Inferior parietal cortex (tissue), 1 donor: ENCODE data around the gene DCAF15.

Experiments
- DNase-seq: peaks from one replicate; pipeline ENCODE4 v3.0.0-alpha.2; 2016; ENCODE audit errors: extremely low spot score

DCAF15 gene

DNA sequence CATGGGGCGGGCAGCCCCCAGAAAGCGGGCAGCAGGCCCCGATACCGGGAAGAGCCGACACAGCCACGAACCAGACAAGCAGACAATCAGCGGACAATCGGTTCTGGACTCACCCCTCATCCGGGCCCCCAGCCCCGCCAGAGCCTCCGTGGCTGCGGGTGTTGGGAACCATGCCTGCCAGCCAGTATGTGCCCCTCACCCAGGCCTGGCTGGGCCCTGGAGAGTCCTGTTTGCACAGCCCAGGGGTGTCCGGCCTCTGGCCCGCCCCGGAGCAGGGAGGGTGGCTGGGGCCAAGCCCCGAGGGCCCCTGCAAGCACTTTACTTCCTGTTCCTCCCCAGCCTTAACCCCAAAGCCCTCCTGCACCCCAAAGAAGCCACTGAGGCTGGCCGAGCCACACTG lies 21.9 kb upstream of the DCAF15 start:
- no peak for DNase-seq

DNA sequence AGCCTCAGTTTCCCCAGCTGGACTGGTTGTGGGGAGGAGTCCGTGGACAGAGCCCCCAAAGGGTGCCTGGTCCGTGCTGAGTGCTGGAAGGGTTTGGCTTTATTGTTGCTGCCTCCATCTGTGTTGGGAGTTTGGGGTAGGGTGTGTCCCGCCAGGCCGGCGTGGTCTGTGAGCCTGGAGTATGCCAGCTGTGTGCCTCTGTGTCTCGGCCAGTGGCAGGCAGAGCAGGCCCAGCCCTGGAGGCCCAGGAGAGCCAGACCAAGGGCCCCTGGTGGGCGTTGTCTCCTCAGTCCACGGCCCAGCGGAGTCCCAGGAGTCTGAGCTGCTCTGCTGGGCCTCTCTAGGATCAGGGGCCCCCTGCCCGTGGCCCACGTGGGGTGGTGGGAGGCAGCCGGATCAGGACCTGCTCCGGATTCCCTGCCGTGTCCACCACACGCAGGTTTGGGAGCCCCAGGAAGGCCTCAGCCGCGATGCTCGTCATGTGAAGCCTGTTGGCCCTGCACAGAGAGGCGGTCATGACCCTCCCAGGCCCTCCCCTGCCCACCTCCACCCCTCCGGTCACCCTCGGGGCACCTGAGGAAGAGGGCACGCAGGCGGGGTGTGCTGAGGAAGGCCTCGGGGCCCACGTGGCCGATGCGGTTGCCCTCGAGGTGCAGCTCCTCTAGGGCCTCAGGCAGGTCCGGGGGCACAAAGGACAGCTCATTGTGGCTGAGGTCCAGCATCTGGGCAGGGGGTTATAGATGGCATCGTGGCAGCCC lies 20.7 kb upstream of the DCAF15 start:
- DNase-seq, result no peak

DNA sequence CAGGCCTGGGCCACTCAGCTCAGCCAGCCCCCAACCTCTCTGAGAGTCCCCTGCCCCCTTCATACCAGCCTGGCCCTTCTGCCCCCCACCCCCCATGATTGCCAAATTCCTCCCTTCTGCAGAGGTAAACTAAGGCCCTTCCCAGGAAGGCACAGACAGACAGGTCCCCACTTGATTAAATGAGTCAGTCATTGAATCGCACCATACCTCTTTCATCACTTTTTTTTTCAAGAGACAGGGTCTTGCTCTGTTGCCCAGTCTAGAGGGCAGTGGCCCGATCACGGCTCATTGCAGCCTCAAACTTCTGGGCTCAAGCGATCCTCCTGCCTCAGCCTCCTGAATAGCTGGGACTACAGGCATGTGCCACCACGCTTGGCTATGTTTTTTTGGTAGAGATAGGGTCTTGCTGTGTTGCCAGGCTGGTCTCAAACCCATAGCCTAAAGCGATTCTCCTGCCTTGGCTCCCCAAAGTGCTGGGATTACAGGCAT lies 20.1 kb upstream of the DCAF15 start:
- DNase-seq, result no peak

DNA sequence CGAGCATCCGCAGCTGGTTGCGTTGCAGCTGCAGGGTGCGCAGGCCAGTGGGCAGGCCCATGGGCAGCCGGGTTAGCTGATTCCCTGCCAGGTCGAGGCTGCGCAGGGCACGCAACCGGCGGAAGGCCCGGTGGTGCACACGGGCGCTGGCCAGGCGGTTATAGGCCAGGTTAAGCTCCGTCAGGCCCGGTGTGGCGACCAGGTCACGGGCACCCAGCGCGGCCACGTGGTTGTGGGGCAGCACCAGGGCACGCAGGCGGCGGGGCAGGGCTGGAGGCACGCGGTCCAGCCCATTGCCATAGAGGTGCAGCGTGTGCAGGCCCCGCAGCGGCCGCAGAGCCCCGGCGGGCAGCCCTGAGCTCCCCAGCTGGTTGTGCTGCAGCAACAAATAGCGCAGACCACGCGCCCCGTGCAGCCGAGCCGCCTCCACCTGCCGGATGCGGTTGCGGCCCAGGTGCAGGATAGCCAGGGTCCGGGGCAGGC lies 19.4 kb upstream of the DCAF15 start:
- no peak for DNase-seq

DNA sequence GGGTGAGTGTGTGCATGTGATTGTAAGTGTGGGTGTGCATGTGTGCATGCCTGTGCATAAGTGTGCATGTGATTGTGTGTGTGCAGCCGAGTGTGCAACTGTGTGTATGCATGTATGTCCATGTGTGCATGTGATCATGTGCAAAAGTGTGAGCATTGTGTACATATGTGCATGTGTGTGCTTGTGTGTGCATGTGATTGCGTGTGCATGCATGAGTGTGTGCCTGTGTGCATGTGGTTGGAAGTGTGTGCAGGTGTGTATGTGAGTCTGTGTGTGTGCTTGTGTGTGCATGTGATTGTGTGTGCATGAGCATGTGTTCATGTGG lies 17.6 kb upstream of the DCAF15 start:
- DNase-seq, result no peak

DNA sequence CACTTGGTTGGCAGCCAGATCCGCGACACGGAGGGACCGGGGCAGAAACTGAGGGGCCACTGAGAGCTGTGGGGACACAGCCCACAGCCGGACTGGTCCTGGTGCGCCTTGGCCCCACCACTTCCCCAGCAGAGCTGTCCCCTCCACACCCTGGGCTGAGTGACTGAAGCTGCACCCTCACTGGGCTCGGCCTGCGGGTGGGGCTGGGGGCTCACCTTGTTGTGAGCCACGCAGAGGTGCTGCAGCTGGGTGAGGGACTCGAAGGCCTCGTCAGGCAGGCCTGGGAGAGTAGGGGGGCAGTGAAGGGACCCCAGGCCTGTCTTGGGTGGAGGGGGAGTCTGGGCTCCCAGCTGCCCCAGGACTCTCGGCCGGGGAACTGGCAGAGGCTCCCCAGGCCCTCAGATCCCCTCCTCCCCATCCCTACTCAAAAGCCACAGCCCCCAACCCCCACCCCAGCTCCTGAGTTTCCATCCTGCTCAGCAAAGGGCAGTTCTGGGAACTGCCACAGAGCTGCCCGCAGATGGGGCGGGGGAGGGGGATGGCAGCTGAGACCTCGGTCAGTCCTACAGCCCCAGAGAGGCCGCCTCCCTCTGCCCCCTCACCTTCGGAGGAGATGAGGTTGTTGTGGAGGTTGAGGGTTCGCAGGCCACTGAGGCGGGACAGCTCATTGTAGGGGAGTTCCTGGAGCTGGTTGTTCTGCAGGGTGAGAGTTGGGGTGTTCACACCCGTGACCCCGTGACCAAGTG lies 16.4 kb upstream of the DCAF15 start:
- no peak for DNase-seq

DNA sequence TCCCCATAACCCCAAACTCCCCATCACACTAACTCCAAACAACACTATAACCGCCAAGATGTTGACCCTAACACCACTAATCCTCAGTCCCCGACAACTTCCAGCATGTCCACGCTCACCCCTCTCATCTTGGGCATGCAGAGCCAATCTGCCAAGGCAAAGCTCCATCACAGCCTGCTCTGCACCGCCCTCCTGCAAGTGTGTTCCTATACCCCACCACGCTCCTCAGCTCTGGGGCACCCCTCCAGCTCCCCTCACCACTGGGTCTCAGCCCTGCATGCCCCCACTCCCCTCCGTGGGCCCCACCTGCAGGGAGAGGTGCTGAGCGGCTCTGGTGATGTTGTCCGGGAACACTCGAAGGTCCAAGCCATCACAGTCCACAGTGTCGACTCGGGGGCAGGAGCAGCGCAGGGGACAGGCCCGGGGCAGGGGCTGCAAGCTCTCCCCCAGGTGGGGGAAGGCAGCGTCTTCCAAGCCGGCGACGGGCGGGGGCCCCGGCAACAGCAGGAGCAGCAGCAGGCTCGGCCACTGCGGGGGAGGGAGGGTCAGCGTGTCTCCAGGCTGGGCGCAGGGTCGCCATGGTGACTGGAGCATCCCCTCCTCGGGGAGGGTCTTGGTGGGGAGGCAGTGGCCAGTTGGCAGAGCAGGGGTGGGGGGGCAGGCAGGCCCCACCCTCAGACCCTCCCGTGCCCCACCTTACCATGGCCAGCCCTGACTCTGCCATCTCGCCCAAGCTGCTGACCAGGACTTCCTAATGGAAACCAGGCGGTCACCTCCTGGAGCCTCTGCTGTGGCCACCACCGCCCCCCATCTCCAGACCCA lies 14.6 kb upstream of the DCAF15 start:
- no peak for DNase-seq

DNA sequence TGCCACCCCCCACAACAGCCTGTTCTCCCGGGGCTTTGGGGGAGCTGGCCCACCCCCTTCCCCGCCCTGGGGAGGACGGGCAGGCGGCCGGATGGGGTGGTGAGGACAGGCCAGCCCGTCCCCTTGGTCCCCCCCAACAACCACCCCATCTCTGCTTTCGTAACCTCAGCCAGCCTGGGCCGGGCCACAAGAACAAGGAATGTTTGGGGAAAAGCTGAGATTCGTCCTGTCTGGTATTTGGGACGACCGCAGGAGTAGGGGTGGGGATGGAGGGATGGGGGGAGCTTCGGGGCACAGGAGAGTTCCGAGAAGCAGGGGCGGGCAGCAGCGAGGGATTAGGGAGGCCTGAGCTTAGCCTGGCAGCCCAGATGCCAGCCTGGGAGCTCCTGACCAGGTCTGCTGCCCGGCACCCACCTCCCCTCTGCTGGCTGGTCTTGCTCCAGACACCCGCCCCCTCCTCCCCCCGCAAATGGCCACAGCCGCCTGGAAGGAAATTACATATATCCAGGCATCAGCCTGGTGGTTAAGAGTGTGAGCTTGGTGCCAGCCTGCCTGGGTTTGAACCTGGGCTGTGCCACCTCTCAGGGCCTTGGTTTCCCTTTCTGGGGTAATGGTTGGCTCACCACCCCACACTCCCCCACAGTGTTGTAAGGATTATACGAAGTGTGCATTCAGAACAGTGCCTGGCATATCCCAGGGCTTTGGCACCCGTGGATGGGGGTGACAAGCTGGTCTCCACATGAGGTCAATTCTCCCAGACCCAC lies 13.8 kb upstream of the DCAF15 start, which contains the start of gene PODNL1:
PODNL1 (minus strand) TSS at position 117 of the 764 bp plus-strand sequence. CDS start 236 bp downstream, outside the sequence.
- no peak for DNase-seq

DNA sequence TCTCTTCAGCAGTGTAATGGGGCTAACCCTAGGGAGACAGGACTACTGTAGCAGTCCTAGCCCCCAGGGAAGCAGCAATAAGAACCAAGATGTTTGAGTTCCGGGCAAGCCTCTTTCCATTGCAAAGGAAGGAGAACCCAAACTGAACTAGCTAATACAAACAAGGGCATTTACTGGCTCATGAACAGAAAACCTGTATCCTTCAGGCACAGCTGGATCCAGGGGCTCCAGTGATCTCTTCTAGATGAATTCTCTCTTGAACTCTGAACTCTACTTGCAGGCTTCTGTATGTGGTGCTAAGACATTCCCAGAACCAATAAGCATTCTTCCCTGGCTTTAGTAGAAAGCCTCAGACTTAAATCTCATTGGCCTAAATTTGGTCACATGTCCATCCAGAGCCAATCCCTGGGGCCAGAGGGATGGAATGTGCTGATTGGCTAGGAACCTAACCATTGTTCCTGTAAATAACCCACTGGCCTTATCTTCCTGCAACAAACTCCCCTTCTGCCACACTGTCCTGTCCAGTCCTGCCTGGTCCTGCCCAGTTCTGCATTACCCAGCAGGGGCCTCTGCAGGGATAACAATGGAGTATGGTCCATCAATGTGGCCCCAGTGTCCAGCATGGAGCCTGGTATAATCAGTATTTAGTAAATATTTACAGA lies 10.2 kb upstream of the DCAF15 start:
- no peak for DNase-seq

DNA sequence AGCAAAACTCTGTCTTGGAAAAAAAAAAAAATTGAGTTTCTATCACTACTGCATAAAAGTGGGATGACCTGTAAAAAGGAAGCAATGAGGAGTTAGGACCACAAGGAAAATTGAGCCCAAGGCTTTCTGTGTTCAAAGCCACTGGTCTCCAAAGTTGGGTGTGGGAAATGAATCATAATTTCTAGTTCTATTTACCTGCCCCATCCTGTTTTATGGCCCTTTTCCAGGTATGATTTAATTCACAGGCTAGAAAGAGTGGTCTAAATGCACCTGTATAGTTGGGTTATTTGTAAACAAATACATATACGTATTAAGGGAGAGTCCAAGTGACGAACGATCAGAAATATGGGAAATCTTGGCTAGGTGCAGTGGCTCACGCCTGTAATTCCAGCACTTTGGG lies 5.9 kb upstream of the DCAF15 start:
- DNase-seq, result no peak

DNA sequence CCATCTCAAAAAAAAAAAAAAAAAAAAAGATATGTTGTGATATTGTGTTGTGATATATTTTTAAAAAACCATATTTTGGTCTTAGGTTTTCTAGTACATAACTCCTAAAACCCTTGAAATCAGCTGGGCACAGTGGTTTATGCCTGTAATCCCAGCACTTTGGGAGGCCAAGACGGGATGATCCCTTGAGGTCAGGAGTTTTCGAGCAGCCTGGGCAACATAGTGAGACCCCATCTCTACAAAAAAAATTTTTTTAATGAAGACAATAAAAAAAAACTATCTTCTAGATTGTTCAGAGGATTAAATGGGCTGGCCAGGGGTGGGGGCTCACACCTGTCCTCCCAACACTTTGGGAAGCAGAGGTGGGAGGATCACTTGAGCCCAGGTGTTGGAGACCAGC lies 1.3 kb upstream of the DCAF15 start:
- no peak for DNase-seq

DNA sequence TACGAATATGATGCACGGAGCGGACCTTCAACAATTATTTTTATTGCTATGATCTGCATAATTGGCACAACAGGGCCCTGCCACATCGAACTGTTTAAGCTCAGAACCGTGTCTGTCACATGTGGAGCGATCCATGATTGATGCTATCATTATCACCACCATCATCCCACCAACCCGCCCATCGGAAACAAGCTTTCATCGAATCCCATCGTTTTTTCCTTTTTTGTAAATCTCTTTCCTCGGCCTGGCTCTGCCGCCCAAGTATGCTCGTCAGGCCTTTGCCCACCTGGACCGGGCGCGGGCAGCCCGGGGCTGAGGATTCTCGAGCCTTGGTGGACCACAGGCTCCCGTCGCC lies 533 bp upstream of the DCAF15 start:
- DNase-seq, result no peak

DNA sequence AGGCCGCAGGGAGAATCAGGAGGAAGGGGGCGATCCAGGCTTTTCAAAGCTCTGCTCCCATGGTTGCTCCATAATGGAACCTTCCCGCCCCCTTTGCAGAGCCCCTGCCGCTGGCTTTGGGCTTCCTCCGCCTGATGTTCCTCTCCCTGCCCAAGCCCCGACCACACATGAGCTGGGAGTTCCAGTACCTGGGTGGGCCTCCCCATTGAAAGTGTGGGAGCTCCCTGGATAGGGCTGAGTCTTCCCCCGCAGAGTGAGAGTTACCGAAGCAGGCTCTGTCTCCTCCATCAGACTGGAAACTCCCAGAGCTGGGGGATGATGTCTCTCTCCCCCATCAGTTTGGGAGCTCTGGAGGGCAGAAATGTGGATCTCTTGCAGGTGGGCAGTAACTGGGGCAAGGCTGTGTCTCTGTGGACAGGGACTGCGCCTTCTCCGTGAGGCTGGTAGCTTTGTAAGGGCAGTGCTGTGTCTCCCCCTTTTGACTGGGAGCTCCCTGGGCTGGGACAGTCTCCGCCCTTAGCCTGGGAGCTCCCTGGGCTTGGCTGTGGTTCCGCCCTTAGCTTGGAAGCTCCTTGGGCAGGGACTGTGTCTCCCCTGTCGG lies 722 bp downstream of the DCAF15 start:
- DNase-seq, result no peak

DNA sequence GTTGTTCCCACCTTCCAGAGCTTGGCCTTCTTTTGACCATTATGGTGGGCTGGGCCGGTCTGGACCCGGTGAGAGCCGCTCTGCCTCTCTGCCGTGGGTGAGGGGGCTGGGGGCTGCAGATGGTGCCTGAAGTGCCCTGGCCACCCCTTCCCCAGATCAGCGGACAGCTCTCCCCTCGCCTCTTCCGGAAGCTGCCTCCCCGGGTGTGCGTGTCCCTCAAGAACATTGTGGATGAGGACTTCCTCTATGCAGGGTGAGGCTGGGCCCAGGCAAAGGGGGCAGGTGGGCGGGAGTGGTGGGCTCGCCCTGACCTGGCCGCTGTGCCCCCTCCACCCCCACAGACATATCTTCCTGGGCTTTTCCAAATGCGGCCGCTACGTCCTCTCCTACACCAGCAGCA lies 1.9 kb downstream of the DCAF15 start:
- DNase-seq, result no peak

DNA sequence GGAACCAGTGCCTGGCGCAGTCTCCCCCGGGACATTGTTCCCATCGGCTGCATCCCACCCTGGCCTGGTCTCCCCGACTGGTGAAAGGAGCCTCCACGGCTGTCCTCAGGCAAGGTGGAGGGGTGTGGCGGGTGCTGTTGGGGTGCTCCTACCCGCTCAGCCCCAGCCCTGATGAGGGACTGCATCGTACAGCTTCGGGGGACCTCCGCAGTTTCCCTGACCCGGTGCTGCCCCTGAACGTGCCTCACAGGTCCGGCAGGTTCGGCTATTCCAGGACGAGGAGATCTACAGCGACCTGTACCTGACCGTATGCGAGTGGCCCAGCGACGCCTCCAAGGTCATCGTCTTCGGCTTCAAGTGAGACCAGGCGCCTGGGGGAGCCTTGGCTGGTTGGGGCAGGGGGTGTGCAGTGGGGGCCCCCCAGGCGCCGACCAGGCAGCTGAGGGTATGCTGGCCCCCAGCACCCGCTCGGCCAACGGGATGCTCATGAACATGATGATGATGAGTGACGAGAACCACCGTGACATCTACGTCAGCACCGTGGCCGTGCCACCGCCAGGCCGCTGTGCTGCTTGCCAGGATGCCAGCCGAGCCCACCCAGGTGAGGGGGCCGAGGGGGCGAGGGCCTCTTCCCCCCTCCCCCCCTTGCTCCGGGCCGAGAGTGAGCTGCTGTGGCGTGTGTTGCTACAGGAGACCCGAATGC lies 3.5 kb downstream of the DCAF15 start:
- DNase-seq, result no peak

DNA sequence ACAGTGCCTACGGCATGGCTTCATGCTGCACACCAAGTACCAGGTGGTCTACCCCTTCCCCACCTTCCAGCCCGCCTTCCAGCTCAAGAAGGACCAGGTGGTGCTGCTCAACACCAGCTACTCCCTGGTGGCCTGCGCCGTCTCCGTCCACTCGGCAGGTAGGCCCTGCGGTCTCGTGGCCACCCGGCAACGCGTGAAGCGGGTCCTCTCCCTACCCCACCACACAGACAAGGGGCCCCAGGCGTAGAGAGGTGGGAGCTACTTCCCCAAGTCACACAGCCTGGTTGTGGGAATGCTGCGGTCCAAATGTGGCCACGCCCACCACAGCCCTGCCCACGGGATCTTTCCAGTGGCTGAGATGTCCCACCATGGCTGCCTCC lies 4.0 kb downstream of the DCAF15 start:
- no peak for DNase-seq

DNA sequence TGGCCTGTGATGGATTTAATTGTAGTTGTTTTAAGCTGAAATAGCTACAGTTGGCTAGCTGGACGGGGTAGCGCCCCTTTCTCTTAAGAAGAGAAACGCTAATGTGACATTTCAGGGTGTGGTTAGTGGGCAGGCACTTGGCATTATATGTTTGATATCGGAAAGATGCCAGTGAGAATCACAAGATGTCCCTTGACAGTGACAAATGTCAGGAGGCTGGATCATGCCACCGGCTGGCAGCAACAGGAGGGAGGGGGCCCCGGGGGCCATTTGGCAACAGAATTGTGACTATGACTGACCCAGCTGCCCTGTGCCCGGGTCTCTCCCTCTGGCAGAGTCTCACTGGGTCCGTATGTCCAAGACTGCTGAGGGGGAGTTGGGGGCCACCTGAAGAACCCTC lies 4.7 kb downstream of the DCAF15 start:
- no peak for DNase-seq

DNA sequence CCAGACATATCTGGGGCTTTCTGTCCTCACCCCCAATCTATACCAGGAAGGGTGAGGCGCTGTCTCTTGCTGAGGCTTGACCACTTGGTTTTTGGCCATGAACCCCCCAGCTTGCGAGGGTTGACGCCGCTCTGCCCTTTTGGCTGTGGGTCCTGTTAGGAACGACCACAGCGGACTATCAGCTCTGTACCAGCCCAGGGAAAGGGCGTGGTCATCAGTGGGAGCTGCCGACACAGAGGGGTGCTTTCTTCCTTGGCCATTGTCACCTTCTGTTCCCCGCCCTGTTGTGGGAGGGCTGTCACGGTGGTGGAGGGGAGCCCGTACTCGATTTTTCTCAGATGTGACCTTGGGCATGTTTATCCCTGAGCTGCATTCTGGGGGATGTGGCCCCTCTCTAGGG lies 5.7 kb downstream of the DCAF15 start:
- DNase-seq, result no peak

DNA sequence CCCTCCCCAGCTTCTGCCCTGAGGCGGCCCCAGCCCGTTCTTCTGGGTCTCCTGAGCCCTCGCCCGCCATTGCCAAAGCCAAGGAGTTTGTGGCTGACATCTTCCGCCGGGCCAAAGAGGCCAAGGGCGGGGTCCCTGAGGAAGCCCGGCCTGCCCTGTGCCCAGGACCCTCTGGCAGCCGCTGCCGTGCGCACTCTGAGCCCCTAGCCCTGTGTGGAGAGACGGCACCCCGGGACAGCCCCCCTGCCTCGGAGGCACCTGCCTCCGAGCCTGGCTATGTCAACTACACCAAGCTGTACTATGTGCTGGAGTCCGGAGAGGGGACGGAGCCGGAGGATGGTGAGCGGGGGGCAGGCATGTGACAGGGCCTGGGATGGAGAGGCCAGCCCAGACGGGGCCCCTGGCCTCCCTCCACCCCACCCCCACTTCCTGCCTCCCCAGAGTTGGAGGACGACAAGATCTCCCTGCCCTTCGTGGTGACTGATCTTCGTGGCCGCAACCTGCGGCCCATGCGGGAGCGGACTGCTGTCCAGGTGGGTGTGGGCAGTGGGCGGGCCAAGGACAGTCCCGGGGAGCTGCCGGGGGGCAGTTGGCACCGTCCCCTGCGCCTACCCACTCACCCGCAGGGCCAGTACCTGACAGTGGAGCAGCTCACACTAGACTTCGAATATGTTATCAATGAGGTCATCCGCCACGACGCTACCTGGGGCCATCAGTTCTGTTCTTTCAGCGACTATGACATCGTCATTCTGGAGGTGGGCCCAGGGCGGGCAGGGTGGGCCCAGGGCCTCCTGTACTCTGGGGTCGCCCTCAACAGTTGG lies 7.0 kb downstream of the DCAF15 start:
- DNase-seq, result no peak
